GM23338 (cell line): ENCODE results near the gene RCCD1. TPM values are rescaled to one million over a fixed set of nuclear protein-coding genes. Genes with fewer than 3 reads are reported as not detected.

Experiments
- NANOG ChIP-seq: IDR thresholded peaks from 2 replicates; pipeline ENCODE4 v1.6.1; 2016; ENCODE audit warnings: antibody characterized with exemption, borderline replicate concordance
- REST ChIP-seq: IDR thresholded peaks from one replicate; pipeline ENCODE4 v1.6.1; 2018; ENCODE audit warnings: antibody characterized with exemption; ENCODE audit not compliant: unreplicated experiment
- ZNF462 ChIP-seq: fragments of 250-450 bp; sonication (Bioruptor Pico); IDR thresholded peaks from 2 replicates; pipeline ENCODE4 v1.5.0; 2020; ENCODE audit warnings: mild to moderate bottlenecking, moderate library complexity
- polyA plus RNA-seq: library from polyadenylated mRNA; unstranded; fragments of >200 nt; fragmentation: Nextera tagmentation; extraction: Ambion mirVana; gene quantifications from 2 replicates; pipeline ENCODE4 v1.2.1, GENCODE V29; 2016
- total RNA-seq: library from RNA; depleted of rRNA; stranded (reverse); fragments of >200 nt; shearing (Covaris generic); gene quantifications from 2 replicates; pipeline ENCODE4 v1.2.3, GENCODE V29; 2014
- TF ChIP-seq, protein P1 (sequence below): IDR thresholded peaks from 2 replicates; pipeline ENCODE4 v1.6.1; 2016; ENCODE audit warnings: antibody characterized with exemption

RCCD1 gene
- total and polyA plus RNA-seq, 2 experiments from 2014 or later, result 10.8 to 17.1 TPM

DNA sequence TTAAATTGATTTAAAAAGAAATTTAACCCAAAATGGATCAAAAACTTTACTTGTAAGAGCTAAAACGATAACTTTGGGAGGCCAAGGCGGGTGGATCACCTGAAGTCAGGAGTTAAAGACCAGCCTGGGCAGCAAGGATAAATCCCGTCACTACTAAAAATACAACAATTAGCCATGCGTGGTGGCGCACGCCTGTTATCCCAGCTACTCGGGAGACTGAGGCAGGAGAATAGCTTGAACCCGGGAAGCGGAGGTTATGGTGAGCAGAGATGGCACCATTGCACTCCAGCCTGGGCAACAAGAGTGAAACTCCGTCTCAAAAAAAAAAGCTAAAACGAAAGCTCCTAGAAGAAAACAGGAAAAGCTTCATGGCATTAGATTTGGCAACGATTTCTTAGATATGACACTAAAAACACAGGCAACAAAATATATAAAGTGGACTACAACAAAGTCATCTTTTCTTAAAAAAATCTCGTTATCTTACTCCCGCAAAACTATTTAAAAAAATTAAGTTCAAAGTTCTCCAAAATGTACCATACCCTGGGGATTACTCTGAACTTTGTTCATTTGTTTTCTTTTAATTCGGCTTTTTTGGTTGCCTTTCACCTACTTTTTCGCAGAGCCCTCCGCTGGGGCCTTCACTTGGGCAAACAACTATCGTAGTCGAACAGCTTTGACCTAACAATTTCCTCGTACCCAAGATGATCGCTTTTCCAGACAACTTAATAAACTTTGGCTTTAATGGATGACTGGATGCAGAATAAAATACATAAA lies 25.3 kb upstream of the RCCD1 start (continued):
- no peak for TF ChIP-seq ZNF462 (CRISPR knock-in tag)
- no peak for TF ChIP-seq NANOG
- no peak for TF ChIP-seq REST
- TF ChIP-seq, protein P1, sequence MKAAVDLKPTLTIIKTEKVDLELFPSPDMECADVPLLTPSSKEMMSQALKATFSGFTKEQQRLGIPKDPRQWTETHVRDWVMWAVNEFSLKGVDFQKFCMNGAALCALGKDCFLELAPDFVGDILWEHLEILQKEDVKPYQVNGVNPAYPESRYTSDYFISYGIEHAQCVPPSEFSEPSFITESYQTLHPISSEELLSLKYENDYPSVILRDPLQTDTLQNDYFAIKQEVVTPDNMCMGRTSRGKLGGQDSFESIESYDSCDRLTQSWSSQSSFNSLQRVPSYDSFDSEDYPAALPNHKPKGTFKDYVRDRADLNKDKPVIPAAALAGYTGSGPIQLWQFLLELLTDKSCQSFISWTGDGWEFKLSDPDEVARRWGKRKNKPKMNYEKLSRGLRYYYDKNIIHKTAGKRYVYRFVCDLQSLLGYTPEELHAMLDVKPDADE, result no peak
